Trophoblast cell (in vitro differentiated cells and primary cell): ENCODE results near the gene BDH1.
A peak's percentile ranks its signal among the peaks of the same experiment; 100 is the strongest.

Experiments used
- DNase-seq, 2 donors: peaks; one replicate each; pipeline ENCODE4 v3.0.0-alpha.2; 2016
- H2AFZ ChIP-seq: 2 replicates; pipeline ENCODE4 v1.6.1; 2013; ENCODE audit warnings: low read length, moderate library complexity, mild to moderate bottlenecking; ENCODE audit not compliant: insufficient read depth, poor library complexity
- H2AK5ac ChIP-seq: 2 replicates; pipeline ENCODE4 v1.6.1; 2013; ENCODE audit warnings: mild to moderate bottlenecking, low read length
- H2BK120ac ChIP-seq: 2 replicates; pipeline ENCODE4 v1.6.1; 2013; ENCODE audit warnings: low read length, mild to moderate bottlenecking, moderate library complexity; ENCODE audit not compliant: insufficient read depth, poor library complexity
- H2BK12ac ChIP-seq: 2 replicates; pipeline ENCODE4 v1.6.1; 2013; ENCODE audit warnings: mild to moderate bottlenecking, low read length, moderate library complexity
- H2BK5ac ChIP-seq: 2 replicates; pipeline ENCODE4 v1.6.1; 2013; ENCODE audit warnings: low read length, low read depth, moderate library complexity, mild to moderate bottlenecking; ENCODE audit not compliant: poor library complexity
- H3K14ac ChIP-seq: 2 replicates; pipeline ENCODE4 v1.6.1; 2013; ENCODE audit warnings: mild to moderate bottlenecking, low read length
- H3K18ac ChIP-seq: 2 replicates; pipeline ENCODE4 v1.6.1; 2013; ENCODE audit warnings: mild to moderate bottlenecking, low read length
- H3K23ac ChIP-seq: 2 replicates; pipeline ENCODE4 v1.6.1; 2013; ENCODE audit warnings: low read length
- H3K27ac ChIP-seq: 2 replicates; pipeline ENCODE4 v1.5.1; 2013; ENCODE audit warnings: low read depth, mild to moderate bottlenecking, inconsistent platforms, low read length, moderate library complexity
- H3K27me3 ChIP-seq: 2 replicates; pipeline ENCODE4 v1.6.1; 2013; ENCODE audit warnings: inconsistent platforms, mild to moderate bottlenecking, low read length, moderate library complexity; ENCODE audit not compliant: insufficient read depth
- H3K36me3 ChIP-seq, 2 experiments: 1 replicate in 1 of 2; 2 replicates in 1 of 2; pipeline ENCODE4 v1.6.1; 2013; ENCODE audit warnings: low read length in 2 of 2, mild to moderate bottlenecking in 2 of 2, moderate library complexity in 1 of 2; ENCODE audit not compliant: insufficient read depth in 2 of 2, control insufficient read depth in 1 of 2
- H3K4ac ChIP-seq: 2 replicates; pipeline ENCODE4 v1.6.1; 2013; ENCODE audit warnings: low read depth, mild to moderate bottlenecking, low read length, moderate library complexity
- H3K4me1 ChIP-seq, 2 experiments: 1 replicate in 1 of 2; 2 replicates in 1 of 2; pipeline ENCODE4 v1.6.1; 2013; ENCODE audit warnings: low read length in 2 of 2, mild to moderate bottlenecking in 2 of 2, moderate library complexity in 1 of 2; ENCODE audit not compliant: insufficient read depth in 2 of 2, control insufficient read depth in 1 of 2
- H3K4me2 ChIP-seq: 2 replicates; pipeline ENCODE4 v1.6.1; 2013; ENCODE audit warnings: inconsistent platforms, mild to moderate bottlenecking, low read length, moderate library complexity
- H3K4me3 ChIP-seq: 2 replicates; pipeline ENCODE4 v1.5.1; 2013; ENCODE audit warnings: mild to moderate bottlenecking, low read depth, low read length, inconsistent platforms
- H3K79me1 ChIP-seq: one replicate; pipeline ENCODE4 v1.6.1; 2013; ENCODE audit warnings: low read length
- H3K79me2 ChIP-seq: 2 replicates; pipeline ENCODE4 v1.6.1; 2013; ENCODE audit warnings: low read length, mild to moderate bottlenecking; ENCODE audit not compliant: control insufficient read depth, insufficient read depth, poor library complexity
- H3K9ac ChIP-seq: 2 replicates; pipeline ENCODE4 v1.6.1; 2013; ENCODE audit warnings: mild to moderate bottlenecking, low read length
- H3K9me3 ChIP-seq: 2 replicates; pipeline ENCODE4 v1.6.1; 2013; ENCODE audit warnings: low read depth, mild to moderate bottlenecking, control low read depth, inconsistent platforms, low read length; ENCODE audit not compliant: insufficient read depth
- H4K12ac ChIP-seq: 2 replicates; pipeline ENCODE4 v1.6.1; 2013; ENCODE audit warnings: low read depth, mild to moderate bottlenecking, low read length, moderate library complexity
- H4K8ac ChIP-seq: 2 replicates; pipeline ENCODE4 v1.6.1; 2013; ENCODE audit warnings: low read depth, mild to moderate bottlenecking, low read length, moderate library complexity
- H4K91ac ChIP-seq: one replicate; pipeline ENCODE4 v1.6.1; 2013; ENCODE audit warnings: low read depth, mild to moderate bottlenecking, low read length, moderate library complexity
- WGBS: extraction: QIAGEN DNeasy Blood & Tissue Kit; methylation state at CpG from one replicate; pipeline ENCODE4 v1.1.7; 2013; ENCODE audit warnings: missing lambda C conversion rate; ENCODE audit not compliant: insufficient read length, insufficient coverage; ENCODE audit errors: extremely low coverage; 5-methylcytosine and 5-hydroxymethylcytosine counted together

The BDH1 gene

GRCh38 chr3:197501496-197501878 is 54.3 kb downstream of the BDH1 start:
- no peak for DNase-seq
- Histone ChIP-seq H4K8ac (no peak overlapping the region), H3K9ac (no peak overlapping the region), H3K4ac (no peak overlapping the region), H3K27me3 (no peaks in the 10 kb centered on the region), H2AK5ac (no peak overlapping the region), H3K18ac (no peak overlapping the region), H3K4me3 (no peak overlapping the region), H2BK5ac (no peak overlapping the region), H4K12ac (no peak overlapping the region), H4K91ac (no peak overlapping the region), H2AFZ (no peak overlapping the region), H3K36me3 (no peaks in the 10 kb centered on the region), H2BK120ac (no peak overlapping the region), H3K27ac (no peak overlapping the region), H3K4me1 (peaks cover 2 to 8% of the 10 kb centered on the region in 2 experiments), H3K79me2 (no peaks in the 10 kb centered on the region), H3K79me1 (no peaks in the 10 kb centered on the region), H3K23ac (no peak overlapping the region), H3K14ac (no peak overlapping the region), H3K9me3 (peaks cover 4% of the 10 kb centered on the region), H3K4me2 (no peak overlapping the region), H2BK12ac (no peak overlapping the region)
- WGBS, result no CpG with 5 or more reads among the region's 1 CpG

- no peaks in the 10 kb centered on the region for H3K27me3 ChIP-seq
- no peak overlapping the region for H3K23ac ChIP-seq
- no peak overlapping the region for H2AFZ ChIP-seq
- peaks cover 4% of the 10 kb centered on the region for H3K9me3 ChIP-seq
- no peak overlapping the region for H3K9ac ChIP-seq
- H2BK120ac ChIP-seq, result no peak overlapping the region
- H3K4me2 ChIP-seq, result no peak overlapping the region
- H3K79me2 ChIP-seq, result no peaks in the 10 kb centered on the region
- H4K8ac ChIP-seq, result no peak overlapping the region
- no peaks in the 10 kb centered on the region for H3K36me3 ChIP-seq
- no peak overlapping the region for H2BK5ac ChIP-seq
- no peaks in the 10 kb centered on the region for H3K79me1 ChIP-seq
- no peak overlapping the region for H3K4me3 ChIP-seq
- no peak overlapping the region for H3K14ac ChIP-seq
- H3K4me1 ChIP-seq, result peaks cover 2 to 4% of the 10 kb centered on the region in 2 experiments
- H3K4ac ChIP-seq, result no peak overlapping the region
- no peak overlapping the region for H3K18ac ChIP-seq
- H2BK12ac ChIP-seq, result no peak overlapping the region
- H4K12ac ChIP-seq, result no peak overlapping the region
- no peak for DNase-seq
- no peak overlapping the region for H3K27ac ChIP-seq
- no peak overlapping the region for H4K91ac ChIP-seq
- H2AK5ac ChIP-seq, result no peak overlapping the region
These were observed 55.0 kb downstream of the BDH1 start for GRCh38 chr3:197500812-197501211.

- Histone ChIP-seq H3K4ac (no peak overlapping the region), H4K12ac (no peak overlapping the region), H4K8ac (no peak overlapping the region), H4K91ac (no peak overlapping the region), H3K9me3 (peaks cover 4% of the 10 kb centered on the region), H3K36me3 (no peaks in the 10 kb centered on the region), H3K27me3 (no peaks in the 10 kb centered on the region), H3K79me2 (no peaks in the 10 kb centered on the region), H3K23ac (no peak overlapping the region), H2BK5ac (no peak overlapping the region), H2BK12ac (peak overlapping the region; percentile 19), H3K9ac (no peak overlapping the region), H3K14ac (no peak overlapping the region), H3K4me2 (no peak overlapping the region), H2AFZ (no peak overlapping the region), H2BK120ac (no peak overlapping the region), H3K79me1 (no peaks in the 10 kb centered on the region), H3K4me3 (no peak overlapping the region), H3K4me1 (peaks cover 2% of the 10 kb centered on the region in 2 experiments), H3K18ac (no peak overlapping the region), H3K27ac (no peak overlapping the region), H2AK5ac (no peak overlapping the region)
- no peak for DNase-seq
- WGBS, result no CpG with 5 or more reads among the region's 8 CpGs
These were observed 56.3 kb downstream of the BDH1 start for GRCh38 chr3:197499427-197499826.

DNA sequence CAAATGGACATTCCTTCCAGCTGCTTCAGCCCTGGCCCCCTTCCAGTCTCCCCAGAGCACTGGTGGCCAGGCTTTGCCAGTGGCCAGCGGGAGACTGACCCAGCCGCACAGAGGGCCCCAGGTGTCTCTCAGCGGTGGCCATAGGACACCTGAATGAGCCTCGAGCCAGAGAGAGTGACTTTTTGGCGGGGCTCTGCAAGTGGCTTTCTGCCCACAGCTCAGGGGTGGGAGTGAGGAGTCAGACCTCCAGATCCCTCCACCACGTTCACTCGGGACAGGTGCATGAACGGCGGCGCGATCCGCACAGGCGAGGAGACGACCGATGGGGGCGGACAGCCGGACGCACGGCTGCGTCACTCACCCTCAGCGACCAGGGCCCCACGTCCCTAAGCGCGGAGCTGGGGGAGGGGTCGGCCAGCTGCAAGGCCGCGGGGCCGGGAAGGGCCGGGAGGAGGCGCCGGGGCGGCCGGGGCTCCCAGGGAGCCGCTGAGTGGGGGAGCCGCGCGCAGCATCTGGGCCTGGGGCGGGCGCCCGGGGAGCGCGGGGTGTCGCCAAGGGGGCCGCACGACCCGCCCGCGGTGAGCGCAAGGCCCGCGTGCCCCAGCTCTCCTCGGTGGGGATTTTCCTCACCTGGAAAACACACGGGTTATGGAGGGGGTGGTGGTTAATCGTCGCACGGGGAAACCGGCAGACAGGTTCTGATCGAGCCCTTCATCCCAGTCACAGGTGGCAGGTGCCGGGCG is 57.1 kb downstream of the BDH1 start:
- Histone ChIP-seq H4K12ac (no peak overlapping the region), H3K27ac (no peak overlapping the region), H3K23ac (no peak overlapping the region), H4K91ac (no peak overlapping the region), H2BK120ac (no peak overlapping the region), H3K4me2 (no peak overlapping the region), H3K18ac (no peak overlapping the region), H3K4ac (no peak overlapping the region), H2BK5ac (no peak overlapping the region), H3K9me3 (peaks cover 4% of the 10 kb centered on the region), H3K79me1 (no peaks in the 10 kb centered on the region), H2AFZ (no peak overlapping the region), H3K27me3 (no peaks in the 10 kb centered on the region), H3K79me2 (no peaks in the 10 kb centered on the region), H3K14ac (no peak overlapping the region), H3K4me1 (peaks cover under 1 to 2% of the 10 kb centered on the region in 2 experiments), H4K8ac (no peak overlapping the region), H3K9ac (no peak overlapping the region), H2BK12ac (no peak overlapping the region), H3K4me3 (no peak overlapping the region), H2AK5ac (no peak overlapping the region), H3K36me3 (no peaks in the 10 kb centered on the region)
- no peak for DNase-seq
- WGBS, result no CpG with 5 or more reads among the region's 60 CpGs
